Adipose tissue (tissue), 3 donors: ENCODE results near the gene CREB1. TPM values are rescaled to one million over a fixed set of nuclear protein-coding genes. Genes with fewer than 3 reads are reported as not detected.

Source experiments
- H3K27ac ChIP-seq: one replicate; pipeline ENCODE4 v1.5.1; 2013; ENCODE audit warnings: low read depth, low read length
- WGBS, 3 donors: extraction: QIAGEN DNeasy Blood & Tissue Kit; methylation state at CpG; one replicate each; pipeline ENCODE4 v1.1.7; 2013; 5-methylcytosine and 5-hydroxymethylcytosine counted together
- polyA plus RNA-seq, 3 donors: library from polyadenylated mRNA; stranded (reverse); fragments of 200-250 nt; gene quantifications; one replicate each; pipeline ENCODE4 v1.2.3, GENCODE V29; 2013
- donor health status: healthy with polysubstance abuse.
- donor health status: Bipolar disorder and iron deficiency.
- donor health status: healthy.

The CREB1 gene
- polyA plus RNA-seq, 3 donors = 5.8 to 11.7 (median 10.8) TPM

DNA sequence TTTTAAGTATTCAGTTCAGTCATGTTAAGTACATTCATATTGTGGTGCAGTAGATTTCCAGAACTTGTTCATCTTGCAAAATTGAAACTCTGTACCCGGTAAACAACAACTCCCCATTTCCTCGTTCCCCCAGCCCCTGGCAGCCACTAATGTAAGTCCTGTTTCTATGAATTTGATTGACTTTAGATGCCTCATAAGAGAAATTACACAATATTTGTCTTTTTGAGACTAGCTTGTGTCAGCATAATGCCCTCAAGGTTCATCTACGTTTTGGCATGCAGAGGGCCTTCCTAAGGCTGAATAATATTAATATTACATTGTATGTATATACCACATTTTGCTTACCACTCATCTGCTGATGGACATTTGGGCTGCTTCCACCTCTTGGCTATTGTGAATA is 64.5 kb downstream of the CREB1 start:
- WGBS, 3 donors = 58 to 85% (median 62%) methylated on average over 3 of the region's 3 CpGs
- no peak overlapping the region for H3K27ac ChIP-seq

DNA sequence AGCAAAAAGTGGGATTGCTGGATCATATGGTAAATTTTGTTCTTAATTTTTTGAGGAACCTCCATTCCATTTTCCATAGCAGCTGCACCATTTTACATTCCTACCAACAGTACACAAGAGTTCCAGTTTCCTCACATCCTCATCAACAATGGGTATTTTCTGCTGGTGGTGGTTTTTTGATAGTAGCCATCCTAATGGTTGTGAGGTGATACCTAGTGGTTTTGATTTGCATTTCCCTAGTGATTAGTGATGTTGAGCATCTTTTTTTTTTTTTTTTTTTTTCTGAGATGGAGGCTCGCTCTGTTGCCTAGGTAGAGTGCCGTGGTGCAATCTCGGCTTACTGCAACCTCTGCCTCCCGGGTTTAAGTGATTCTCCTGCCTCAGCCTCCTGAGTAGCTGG is 65.0 kb downstream of the CREB1 start:
- WGBS, 3 donors = 96 to 100% (median 97%) methylated on average over 4 of the region's 4 CpGs
- H3K27ac ChIP-seq = no peak overlapping the region

DNA sequence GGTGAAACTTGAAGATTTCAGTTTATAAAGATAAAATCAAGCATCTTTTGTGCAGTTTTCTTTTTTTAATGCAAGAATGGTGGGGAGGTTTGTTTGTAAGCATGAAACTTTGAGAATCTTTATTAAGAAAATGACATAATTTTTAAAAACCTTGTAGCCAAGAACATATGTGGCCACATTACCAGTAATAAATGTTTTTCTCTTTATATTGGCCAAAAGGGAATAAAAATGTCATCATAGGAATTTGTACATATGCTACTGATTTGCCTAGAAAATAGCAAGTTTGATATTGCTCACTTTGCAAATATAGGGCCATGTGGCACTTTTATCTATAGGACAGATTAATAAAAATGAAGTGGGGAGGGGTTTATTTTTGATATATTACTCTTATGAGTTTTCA is 69.9 kb downstream of the CREB1 start:
- H3K27ac ChIP-seq = no peak overlapping the region

DNA sequence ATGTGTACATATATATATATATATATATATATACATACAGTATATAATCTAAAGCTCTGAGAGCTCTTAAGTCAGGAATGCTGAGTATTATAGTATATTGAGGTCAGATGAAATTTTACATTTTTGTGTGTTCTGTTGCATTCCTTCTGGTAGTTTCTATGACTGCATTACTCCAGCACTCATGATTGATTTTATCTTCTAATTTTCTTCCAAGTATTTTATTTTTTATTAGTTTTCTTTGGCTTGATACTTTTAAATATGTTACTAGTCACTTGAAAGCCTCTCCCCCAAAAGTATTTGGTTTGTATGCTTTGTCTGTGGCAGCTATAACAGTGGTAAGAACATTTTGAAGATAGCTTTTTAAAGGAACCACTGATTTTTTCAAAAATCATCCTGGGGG is 70.5 kb downstream of the CREB1 start:
- no peak overlapping the region for H3K27ac ChIP-seq

DNA sequence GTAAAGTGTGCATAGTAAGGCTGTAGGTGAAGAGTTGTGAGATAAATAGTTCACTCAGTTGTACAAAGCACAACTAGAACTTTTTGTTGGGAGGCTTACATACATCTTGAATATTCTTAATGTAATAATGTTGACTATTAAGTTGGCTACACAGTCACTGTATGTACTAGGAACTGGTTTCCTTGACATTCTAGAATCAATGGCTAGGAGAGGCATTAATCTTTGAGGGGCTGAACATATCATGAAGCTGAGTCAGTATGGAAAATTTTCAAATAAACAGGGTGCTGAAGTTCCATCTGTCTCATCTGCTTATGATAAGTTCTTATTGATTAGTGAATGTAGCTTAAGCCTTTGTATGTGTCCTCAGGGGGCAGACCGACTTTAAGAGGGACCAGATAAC is 72.0 kb downstream of the CREB1 start:
- no peak overlapping the region for H3K27ac ChIP-seq
- 91 to 97% (median 96%) methylated on average over 1 of the region's 1 CpG for WGBS, 3 donors

DNA sequence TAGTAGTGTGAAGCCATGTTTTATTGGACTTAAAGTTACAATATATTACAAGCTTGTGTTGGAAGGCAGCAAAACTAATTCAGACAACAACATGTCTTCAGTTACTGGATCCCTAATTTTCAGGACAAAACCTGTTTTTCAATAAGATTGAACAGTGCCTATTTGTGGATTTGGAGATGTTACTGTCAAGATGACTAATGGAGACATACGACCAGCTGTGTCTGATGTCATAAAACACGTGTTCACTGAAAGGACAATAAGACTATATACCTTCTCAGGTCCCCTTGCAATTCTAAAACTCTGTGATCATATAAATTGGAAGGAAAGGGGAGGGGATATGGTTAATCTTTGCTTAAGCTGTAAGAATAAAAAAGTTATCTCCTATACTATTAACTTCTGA is 73.7 kb downstream of the CREB1 start:
- no peak overlapping the region for H3K27ac ChIP-seq
- 69 to 75% (median 72%) methylated on average over 2 of the region's 2 CpGs for WGBS, 3 donors

DNA sequence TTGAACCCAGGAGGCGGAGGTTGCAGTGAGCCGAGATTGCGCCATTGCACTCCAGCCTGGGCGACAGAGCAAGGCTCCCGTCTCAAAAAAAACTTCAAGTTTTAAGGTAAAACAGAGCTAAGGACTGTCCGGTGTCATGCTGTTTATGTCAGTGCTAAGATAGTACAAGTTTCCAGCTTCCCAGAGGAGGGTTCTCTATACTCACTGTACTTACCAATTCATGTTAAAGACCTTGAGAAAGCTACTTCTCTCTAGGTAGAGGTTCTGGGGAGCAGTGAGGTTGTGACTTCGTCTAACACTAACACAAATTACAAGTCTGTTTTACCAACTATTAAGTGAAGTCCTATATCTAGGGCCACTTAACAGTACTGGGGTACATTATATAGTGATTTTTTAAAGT is 76.6 kb downstream of the CREB1 start:
- no peak overlapping the region for H3K27ac ChIP-seq
- 91 to 96% (median 96%) methylated on average over 7 of the region's 7 CpGs for WGBS, 3 donors

DNA sequence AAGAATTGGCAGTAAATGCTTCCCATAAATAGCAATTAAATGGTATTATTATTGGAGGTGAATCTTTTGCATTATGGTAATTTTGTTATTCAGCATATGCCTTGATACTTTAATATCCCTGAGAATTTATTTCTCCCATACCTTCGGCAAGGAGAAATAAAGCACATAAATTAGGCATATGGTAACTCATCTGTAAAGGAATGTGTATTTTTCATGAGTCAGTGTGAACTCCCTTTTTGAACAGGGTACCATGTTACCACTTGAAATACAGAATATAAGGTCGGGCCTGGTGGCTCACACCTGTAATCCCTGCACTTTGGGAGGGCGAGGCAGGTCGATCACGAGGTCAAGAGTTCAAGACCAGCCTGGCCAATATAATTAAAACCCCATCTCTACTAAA is 77.1 kb downstream of the CREB1 start:
- 97 to 98% (median 97%) methylated on average over 5 of the region's 5 CpGs for WGBS, 3 donors
- no peak overlapping the region for H3K27ac ChIP-seq

DNA sequence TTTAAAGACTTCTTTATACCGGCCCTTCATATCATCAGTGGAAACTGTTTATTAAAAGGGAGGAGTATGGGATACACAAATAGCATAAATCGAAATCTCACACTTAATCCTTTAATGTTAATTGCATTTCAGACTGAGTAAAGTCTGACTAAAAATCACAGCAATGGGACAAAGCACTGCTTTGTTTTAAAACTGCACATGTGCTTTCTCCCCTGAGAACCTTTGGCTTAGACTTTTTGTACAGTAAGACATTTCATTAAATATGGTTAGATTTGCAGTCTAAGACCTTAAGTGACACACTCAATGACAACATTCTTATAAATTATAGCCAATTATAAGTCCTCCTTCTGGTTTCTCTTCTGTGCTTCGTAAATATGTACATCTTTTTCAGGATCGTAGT is 83.0 kb downstream of the CREB1 start:
- H3K27ac ChIP-seq = no peak overlapping the region
- WGBS, 3 donors = 71 to 88% (median 87%) methylated on average over 4 of the region's 4 CpGs

DNA sequence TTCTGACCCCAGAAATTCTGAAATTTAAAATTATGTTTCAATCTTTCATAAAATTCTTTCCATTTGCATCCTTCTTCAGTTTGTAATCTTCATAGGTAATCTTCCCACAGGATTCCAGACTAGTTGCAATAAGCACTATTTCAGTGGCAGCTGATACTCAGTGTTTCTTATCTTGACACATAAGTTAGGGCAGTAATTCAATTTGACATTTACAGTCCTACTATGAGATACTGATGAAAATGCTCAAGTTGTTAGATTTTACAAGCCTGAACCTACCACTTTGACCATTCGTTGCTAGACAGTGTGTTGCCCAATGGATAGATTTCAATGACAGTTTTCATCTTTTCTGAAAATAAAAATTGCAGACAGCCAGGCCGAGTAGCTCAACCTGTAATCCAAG is 85.1 kb downstream of the CREB1 start:
- WGBS, 3 donors = 86 to 96% (median 95%) methylated on average over 2 of the region's 2 CpGs

DNA sequence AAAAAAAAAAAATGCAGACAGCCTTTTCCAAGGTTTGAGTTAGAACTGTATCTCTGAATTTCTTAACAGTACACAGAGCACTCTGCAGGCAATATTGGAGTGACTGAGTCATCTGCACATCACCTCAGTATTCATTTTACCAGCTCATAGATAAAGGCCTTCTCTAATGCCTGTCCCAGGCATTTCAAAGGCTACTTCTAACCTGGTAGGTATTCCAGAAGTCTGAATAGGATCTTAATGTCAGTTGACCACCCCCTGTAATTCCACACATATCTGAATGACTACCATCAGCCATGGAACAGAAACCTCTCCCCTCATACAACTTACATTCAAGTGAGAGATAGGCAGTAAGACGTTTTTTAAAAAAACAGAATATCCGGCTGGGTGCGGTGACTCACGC is 86.4 kb downstream of the CREB1 start:
- no peak overlapping the region for H3K27ac ChIP-seq
- WGBS, 3 donors = 88 to 92% (median 88%) methylated on average over 4 of the region's 4 CpGs

More for the DNA sequence above, 85.1 kb downstream of the CREB1 start:
- no peak overlapping the region for H3K27ac ChIP-seq

DNA sequence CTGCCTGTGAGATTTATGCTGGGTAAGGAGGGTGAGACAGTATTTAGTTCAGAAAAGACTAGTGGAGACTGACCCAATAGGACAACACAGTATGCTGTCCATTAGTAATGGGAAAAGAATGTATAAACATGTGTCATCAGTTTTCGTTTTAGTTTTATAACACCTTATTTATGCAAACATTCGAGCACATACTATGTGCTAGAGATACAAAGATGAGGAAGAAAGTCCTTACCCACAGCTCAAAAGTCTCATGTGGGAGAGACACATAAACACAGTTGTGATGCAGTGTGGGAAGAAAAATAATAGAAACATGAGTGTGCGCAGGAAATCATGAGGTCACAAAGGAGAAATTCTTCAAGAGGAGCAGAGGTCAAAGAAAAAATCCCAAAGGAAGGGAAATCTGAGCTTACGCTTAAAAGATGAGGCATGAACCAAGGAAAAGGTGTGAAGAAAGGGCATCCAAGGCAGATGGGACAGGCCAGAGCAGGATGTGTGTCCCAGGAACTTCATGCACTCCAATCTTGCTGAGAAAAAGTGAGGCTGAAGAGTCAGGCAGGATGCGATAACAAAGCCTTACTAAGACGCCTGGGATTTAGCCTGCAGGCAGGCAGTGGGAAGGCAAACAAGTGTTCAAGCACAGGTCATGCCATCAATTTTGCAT is 87.4 kb downstream of the CREB1 start:
- H3K27ac ChIP-seq = no peak overlapping the region
- WGBS, 3 donors = 65 to 77% (median 70%) methylated on average over 6 of the region's 6 CpGs

DNA sequence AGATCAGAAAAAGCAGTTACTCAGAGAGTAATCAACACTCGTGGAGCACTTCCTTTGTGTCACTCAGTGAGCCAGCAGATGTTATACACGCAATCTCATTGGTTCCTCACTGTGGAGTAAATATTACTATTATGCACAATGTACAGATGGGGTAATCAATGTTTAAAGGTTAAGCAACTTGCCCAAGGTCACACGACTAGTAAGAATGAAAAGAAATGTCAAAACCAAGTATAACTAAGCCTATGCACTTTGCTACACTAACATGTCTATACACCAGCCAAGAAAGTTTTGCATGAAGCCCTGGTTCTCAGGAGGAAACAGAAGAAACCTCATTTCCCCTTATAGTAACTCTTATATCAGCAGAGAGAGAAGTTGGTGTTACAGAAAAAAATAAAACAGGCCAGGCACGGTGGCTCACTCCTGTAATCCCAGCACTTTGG is 90.0 kb downstream of the CREB1 start:
- 36 to 43% (median 37%) methylated on average over 4 of the region's 4 CpGs for WGBS, 3 donors
- H3K27ac ChIP-seq = no peak overlapping the region

DNA sequence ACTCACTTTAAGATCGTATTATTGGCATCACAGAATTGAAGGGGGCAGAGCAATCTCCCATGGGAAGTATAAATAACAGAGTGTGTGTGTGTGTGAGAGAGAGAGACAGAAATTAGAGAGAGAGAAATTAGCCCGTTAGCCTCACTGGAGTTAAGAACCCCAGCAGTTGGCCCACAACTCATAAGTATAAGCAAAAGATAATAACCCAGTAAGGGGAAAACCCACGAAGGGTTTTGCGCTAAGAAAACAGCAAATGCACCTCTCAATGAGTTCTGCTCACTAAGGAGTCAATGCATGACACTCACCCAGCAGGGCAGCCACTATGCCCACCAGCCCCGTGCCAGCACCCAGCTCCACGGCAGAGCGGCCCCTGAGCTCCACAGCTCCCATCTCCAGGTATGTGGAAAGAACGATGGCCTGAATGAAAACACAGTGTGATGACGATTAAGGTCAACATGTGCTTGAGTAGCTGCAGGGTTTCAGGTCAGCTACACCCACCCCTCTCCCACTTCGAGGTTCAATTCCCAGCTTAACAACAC is 91.8 kb downstream of the CREB1 start:
- H3K27ac ChIP-seq = no peak overlapping the region
- WGBS, 3 donors = 84 to 87% (median 86%) methylated on average over 10 of the region's 10 CpGs

DNA sequence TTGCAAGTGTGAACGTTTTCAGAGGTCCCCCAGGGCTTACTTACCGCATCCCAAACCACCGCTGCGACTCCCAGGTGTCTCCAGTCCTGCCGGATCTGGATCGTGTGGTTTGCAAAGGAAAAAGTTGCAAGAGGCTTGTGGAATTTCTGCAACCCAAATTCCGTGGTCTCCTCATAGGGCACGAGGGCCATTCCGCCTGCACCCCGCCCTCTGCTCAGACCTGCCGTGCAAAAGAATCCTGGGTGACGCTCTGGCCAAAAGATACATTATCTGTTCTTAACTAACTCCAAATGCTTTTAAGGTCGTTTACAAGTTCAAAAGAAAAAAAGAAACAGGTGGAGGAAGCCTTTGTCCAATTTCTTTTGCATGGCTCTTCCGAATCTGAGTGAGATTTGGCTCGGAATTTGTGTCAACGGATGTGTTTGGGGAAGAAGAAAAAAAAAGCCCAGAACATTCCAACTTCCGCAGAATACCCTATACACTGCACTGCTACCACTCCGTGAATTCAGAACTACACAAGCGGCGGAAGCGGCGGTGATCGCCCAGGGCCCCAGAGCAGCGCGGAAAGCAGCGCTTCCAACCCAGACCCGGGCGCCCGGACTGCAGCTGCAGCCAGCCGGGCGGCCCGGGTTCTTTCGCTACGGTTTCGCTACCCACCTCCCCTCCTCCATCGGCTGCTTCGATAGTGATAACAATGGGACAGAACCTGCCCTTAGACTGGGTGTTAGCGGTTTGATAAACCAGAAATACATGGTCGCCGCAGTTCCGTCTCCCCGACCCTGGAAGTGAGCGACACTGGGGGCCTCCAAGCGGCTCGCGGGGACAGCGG is 94.6 kb downstream of the CREB1 start:
- H3K27ac ChIP-seq = peak overlapping the region; percentile 84
- 0 to 1% (median 1%) methylated on average over 46 to 47 of the region's 47 CpGs for WGBS, 3 donors

DNA sequence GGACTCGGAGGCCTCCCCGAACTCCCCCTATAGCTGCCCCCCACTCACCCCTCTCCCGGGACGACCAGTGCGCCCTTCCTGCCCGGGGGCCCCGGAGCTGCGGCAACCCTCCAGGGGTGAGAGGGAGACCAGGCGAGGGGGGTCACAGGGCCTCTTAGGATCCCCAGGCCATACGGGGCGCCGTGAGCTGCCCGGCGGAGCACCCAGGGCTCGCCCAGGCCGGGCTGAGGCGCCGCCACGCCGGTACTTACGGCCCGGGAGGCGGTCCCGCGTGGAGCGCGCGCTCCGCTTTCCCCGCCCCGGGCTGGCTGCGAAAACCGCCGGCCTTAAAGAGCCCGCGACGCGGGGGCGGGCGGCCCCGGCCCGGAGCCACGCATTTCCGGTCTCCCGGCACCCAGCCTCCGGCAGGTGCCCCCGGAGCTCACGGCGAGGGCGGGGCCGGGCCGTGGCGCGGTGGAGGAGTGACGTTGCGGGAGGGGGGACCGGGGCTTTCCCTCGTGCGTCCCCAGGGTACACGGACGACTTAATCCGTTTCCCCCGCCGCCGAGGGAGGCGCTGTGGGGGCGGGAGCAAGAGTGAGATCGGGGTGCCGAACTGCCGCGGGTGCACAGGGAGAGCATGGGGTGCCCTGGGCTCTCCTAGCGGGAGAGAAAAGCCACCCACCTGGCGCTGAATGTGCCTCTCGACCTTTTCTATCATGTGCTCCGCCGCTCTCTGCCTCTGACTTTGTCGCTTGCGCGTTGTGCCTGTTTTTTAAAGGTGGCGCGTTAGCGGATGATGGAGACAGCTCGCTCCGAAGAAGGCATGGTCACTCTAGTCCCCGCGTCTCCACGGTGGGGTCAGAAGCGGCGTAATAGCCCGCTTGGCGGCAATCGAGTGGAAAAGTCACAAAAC is 95.5 kb downstream of the CREB1 start, which contains the start of gene METTL21A:
Gene METTL21A (minus strand): TSS at position 381 of the 894 bp plus-strand sequence. CDS start 1,019 bp downstream, outside the sequence.
- WGBS, 3 donors = 0 to 1% (median 0%) methylated on average over 76 to 92 of the region's 92 CpGs
- peak within 1 kb of the TSS; percentile 84 for H3K27ac ChIP-seq

DNA sequence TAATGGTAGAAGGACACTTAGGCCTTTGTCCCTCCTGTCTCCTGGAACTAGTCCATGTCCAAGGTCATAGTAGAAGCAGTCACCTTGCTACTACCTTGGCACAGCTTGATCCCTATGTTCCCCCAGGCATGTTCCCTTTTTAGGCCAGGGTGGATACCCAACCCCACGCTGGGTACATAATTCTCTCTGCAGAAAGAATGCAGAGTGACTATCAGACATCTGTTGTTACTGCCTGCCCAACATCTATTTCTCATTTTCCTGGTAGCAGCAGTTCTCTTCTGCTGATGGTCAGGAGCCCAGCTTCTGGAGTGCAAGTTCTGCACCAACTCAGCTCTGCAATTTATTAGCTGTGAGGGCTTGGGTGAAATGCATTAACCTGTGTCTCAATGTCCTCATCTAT is 99.8 kb downstream of the CREB1 start:
- WGBS, 3 donors = 70 to 89% (median 80%) methylated on average over 1 of the region's 1 CpG

DNA sequence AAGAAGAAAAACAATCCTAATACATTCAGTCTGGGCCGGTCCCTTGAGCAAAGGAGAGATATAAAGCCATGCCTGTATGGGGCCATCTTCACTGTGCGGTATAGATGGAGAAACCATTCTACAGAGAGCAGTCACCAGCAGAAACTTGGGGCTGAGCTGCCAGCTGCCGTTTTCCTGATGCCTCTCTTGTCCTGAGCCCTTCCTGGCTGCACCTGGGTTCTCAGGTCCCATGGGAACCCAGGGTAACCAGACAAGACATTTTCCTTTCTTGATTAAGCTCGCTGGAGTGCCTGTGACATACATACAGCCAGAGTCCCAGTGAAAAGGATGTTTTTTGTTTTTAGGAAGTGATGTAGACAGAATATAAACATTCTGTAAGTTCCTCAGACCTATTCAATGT is 100.7 kb downstream of the CREB1 start:
- 62 to 80% (median 77%) methylated on average over 4 of the region's 4 CpGs for WGBS, 3 donors
- H3K27ac ChIP-seq = no peak overlapping the region

More for the DNA sequence above, 99.8 kb downstream of the CREB1 start:
- no peak overlapping the region for H3K27ac ChIP-seq
